ENCODE results near the gene GNLY.

The GNLY gene

DNA sequence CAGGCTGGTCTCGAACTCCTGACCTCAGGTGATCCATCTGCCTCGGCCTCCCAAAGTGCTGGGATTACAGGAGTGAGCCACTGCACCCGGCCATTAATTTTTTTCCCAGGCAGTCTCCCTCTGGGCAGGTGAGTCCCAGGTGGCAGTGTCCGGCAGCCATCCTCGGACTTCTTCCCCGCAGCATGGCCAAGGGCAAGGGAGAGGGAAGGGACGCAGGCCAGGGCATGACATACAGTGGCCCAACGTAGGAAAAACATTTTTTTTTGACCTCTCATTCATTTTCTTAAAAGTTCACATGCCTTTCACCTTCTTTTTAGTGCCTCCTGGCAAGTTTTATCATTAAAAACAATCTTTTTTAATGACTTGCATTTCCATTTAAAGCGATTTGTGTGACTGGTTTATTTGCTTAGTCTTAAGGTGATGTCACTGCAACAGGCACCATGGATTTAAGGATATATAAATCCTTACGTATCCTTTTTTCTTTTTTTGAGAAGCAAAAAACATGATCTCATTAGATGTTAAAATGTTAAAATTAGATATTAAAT is 36.6 kb downstream of the GNLY start:
- DNase-seq = no peak

GRCh38 chr2:85731606-85732005 is 37.4 kb downstream of the GNLY start:
- DNase-seq = no peak

DNA sequence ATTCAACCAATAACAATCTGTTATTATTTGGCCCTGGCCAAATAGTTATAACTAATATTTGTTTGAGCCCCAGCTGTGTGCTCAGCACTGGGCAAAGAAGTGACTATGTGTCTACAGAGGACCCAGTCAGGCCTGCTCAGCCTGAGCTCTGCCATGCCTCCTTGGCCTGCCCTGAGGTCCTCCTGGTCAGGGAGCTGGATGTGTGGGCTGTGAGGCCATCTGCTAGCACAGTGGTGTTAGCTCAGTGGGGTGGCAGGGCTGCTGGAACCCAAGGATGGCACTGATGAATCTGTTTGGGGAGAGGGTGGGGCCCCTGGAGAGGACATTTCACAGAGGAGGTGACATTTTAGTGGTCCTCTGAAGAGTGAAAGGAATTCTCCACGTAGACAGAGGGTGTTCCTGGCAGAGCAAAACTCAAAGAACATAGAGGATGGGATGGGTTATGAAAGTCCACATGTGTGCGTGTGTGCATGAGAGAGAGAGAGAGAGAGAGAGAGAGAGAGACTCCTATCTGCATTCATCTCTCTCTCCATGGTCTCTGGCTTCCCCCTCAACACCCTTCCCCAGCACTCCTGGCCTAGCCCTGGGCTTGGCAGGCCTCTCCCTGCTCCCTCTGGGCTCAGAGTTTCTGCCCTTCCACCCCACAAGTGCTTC is 38.4 kb downstream of the GNLY start:
- DNase-seq = no peak

- DNase-seq = peak; percentile 40
Observed at GRCh38 chr2:85733121-85733960, 39.2 kb downstream of the GNLY start.

GRCh38 chr2:85734015-85734414 is 39.9 kb downstream of the GNLY start:
- DNase-seq = no peak

- DNase-seq = no peak
Observed at GRCh38 chr2:85734942-85735608, 40.9 kb downstream of the GNLY start.

GRCh38 chr2:85735691-85736090 is 41.5 kb downstream of the GNLY start:
- DNase-seq = no peak

- no peak for DNase-seq
Observed at GRCh38 chr2:85736456-85737355, 42.5 kb downstream of the GNLY start.

GRCh38 chr2:85737481-85737880 is 43.3 kb downstream of the GNLY start:
- no peak for DNase-seq

- DNase-seq = no peak
Observed at GRCh38 chr2:85737961-85738360, 43.8 kb downstream of the GNLY start.

DNA sequence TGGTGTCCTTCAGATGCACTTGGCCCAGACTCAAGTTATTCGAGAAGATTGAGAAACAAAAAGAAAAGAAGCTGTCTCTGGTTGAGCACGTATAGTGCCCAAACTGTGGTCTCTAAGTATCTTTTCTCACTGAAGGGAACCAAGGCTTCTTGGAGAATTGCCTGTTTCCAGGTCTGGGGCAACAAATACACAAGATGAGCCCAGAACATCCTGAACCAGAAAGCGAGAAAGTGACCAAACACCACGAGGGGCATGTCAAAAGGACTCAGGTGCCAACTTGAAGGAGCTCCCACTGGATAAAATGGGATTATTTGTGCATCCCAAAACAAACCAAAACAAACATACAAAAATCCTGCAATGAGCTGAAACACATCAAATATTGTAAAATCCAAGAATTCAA is 46.0 kb downstream of the GNLY start:
- no peak for DNase-seq

DNA sequence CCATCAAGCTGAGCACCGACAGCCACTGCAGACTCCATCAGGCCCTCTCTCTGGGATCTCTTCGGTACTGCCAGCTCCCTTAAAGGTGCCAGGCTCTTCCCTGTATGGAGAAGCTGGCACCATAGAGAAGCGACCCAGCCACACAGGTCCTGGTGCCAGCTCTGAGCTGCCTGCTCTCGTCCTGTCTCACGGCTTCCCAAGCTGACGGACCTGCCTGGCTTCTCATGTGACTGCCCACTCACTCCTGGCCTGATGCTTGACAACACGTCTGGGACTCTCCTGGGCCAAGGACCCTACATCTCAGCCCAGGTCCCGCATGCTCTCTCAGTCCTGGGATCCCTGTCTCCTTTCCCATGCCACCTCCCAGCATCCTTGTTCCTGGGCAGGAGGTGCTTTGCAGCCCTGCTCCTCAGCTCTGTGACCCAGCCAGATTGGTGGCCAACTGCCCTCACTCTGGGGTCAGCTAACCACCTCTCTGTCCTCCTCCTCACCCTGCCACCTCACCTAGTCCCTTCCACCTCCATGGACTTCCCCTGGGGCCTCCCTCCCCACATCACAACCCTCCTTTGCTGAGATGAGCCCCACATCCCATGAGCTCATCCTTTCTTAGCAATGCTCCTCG is 47.2 kb downstream of the GNLY start:
- no peak for DNase-seq

- DNase-seq = peak; percentile 71
Observed at GRCh38 chr2:85741833-85742455, 47.8 kb downstream of the GNLY start.

DNA sequence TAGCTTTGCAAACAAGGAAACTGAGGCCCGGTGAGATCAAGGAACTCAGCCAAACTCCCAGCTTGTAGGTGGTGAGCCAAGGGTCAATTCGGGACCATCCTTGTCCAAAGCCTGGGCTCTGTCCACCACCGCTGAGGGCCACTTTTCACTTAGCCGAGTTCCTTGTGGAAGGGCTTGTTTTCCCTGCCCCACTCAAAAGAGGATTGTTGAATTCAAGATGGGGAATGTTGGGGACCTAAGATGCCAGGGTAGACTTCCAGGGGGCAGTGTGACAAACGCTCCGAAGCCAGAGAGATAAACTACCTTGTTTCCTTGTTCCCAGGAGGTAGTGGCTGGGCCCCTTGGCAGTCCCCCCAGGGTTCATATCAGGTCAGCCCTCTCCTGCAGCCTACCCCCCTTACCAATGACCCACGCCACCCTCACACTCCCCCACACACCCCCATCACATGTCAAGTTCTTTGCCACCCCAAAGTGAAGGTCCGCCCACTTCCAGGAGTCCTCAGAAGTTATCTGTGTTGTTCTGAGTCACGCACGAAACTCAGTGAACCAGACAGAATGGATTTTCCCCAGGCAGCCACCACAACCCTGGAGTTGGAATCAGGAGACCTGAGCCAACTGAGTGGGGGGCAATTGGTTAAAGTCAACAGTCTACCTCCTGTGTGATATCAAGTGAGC is 49.3 kb downstream of the GNLY start:
- no peak for DNase-seq

GRCh38 chr2:85744055-85744454 is 49.9 kb downstream of the GNLY start:
- DNase-seq = no peak

DNA sequence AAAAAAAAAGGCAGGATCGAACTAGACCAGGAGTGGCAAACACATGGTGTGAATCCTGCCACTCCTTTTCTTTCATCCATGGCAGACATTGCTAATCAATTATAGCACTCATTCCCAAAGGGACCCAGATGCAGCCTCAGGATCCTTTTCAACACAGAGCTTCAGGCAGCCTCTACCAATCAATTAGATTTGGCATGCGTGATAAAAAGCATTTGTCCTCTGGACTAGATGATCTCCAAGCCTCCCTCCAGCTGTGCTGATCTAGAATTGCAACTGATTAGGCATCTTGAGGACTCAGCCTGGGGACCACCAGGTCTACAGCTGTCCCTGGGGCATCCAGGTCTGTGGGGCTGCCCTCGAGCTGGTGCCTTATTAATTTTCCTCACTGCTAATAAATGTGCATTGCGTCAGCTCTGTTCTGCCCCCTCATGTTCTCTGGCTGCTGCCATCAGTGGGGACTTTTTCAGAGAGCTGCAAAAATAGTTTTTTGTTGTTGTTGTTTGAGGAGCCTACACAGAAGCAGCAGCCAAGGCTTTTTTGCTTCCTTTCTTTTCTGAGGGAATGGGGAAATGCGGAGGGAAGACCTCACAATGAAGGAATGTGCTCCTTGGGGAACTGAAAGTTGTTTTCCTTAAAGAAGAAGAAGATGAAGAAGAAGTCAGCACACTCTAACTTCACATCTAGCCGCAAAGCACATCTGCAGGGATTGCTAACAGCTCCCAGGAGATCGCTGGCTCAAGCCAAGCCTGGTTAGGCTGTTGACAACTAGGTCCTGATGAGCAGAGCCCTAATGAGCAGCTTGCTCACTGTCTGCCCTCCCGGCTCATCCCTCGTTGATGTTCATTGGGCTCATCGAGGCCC is 50.8 kb downstream of the GNLY start:
- peak; percentile 63 for DNase-seq

- DNase-seq = no peak
Observed at GRCh38 chr2:85745619-85746018, 51.5 kb downstream of the GNLY start.

DNA sequence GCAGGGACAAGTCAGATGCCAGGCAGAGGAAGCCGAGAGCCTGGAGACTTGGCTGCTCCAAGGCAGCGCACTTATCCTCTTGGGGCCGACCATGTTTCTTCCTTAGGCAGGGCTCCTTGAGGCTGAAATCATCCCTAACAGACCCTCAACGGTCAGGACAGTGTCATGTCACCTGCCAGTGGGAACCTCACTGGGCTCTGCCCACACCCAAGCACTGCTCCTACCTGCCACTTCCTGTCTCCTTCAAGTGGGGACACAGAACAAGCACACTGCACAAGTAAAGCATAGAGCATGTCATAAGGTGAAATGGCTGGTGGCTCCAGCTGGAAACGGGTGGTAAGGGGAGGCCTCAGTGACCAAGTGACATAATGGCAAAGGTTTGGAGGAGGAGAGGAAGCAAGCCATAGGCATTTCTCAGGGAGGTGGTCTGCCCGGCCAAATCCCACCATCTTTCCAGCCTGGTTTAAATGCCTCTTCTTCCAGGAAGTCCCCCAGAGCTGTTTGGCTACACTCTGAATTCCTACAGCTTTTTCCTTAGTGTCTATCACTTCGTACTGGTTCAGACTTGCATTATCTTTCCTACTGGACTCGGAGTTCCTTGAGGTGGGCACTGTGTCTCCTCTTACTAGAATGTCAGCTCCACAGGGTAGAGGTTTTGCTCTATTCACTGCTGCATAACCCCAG is 52.3 kb downstream of the GNLY start:
- no peak for DNase-seq

DNA sequence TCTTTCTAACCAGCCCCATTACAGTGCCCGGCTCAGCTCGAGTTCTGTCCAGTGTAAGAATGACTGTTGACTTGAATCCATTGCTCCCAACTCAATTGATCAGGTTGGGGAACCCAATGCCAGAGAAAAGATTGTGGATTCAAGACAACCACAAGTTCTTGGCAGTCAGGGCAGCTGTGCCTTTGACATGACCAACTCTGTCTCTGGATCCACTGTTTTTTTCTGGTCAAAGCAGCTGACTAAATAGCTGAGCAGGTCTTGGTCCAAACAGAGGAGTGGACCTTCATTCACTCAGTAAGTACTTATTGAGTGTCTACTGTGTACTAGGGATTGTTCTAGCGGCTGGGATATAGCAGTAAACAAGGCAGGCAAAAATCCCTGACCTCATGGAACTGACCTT is 53.3 kb downstream of the GNLY start:
- no peak for DNase-seq

Data from NCI-H2171 (cell line).